SK-N-MC (cell line): ENCODE measurements around the gene CACNA1C.

Experiments used
- EZH2 ChIP-seq: fragments of 200-600 bp; sonication (generic); IDR thresholded peaks from one replicate; pipeline ENCODE4 v1.6.1; 2017; ENCODE audit warnings: antibody characterized with exemption
- POLR2AphosphoS5 ChIP-seq: IDR thresholded peaks from 2 replicates; pipeline ENCODE4 v1.6.1; 2012; ENCODE audit warnings: mild to moderate bottlenecking, low read depth, low read length, borderline replicate concordance

DNA sequence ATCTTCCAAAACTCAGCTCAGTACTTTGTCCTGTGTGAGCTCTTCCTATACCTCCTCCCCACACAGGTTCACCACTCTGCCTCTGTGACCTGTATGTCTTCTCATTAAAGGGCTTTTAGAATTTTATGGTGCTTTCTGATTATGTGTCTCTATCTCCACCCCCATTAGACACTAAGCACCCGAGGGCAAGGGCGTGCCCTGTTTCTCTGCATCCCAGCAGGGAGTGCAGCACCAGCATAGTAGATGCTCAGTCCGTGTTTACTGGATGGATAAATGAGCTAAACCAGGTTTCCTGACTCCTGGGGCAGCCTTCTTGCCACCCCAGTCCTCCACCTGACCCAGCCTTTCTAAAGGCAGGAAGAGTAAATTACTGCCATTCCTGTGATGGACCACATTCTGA lies 333.8 kb downstream of the CACNA1C start:
- no peak for TF ChIP-seq EZH2
- no peak for TF ChIP-seq POLR2AphosphoS5
